Thoracic aorta (tissue), 2 donors: ENCODE data around the gene STOX2. TPM values are rescaled to one million over a fixed set of nuclear protein-coding genes. Genes with fewer than 3 reads are reported as not detected.

Source experiments
- ATAC-seq: fragments of 150-250 bp; one replicate; pipeline ENCODE4 v1.8.0; 2017; ENCODE audit warnings: low read depth; ENCODE audit not compliant: insufficient number of reproducible peaks, low FRiP score
- DNase-seq: peaks from one replicate; pipeline ENCODE4 v3.0.0-alpha.2; 2020; ENCODE audit warnings: low spot score
- H3K27ac ChIP-seq, 2 donors: fragments of 200-600 bp; sonication (generic); 1 replicate in 1 of 2; 2 replicates in 1 of 2; pipeline ENCODE4 v1.5.1; 2016; ENCODE audit warnings: mild to moderate bottlenecking in 2 of 2, moderate library complexity in 2 of 2
- H3K27me3 ChIP-seq: fragments of 200-600 bp; sonication (generic); replicated peaks from 2 replicates; pipeline ENCODE4 v1.6.0; 2016; ENCODE audit warnings: mild to moderate bottlenecking; ENCODE audit not compliant: insufficient read depth
- H3K36me3 ChIP-seq: fragments of 200-600 bp; sonication (generic); one replicate; pipeline ENCODE4 v1.5.1; 2016
- H3K4me1 ChIP-seq, 2 donors: fragments of 200-600 bp; sonication (generic); 1 replicate in 1 of 2; 2 replicates in 1 of 2; pipeline versions ENCODE4 v1.5.1 to v1.6.0; 2016; ENCODE audit warnings: low read depth in 2 of 2, mild to moderate bottlenecking in 1 of 2; ENCODE audit not compliant: control insufficient read depth in 1 of 2
- H3K4me3 ChIP-seq: fragments of 200-600 bp; sonication (generic); 2 replicates; pipeline ENCODE4 v1.5.1; 2016; ENCODE audit warnings: mild to moderate bottlenecking
- H3K9me3 ChIP-seq: fragments of 200-600 bp; sonication (generic); 2 replicates; pipeline ENCODE4 v1.5.1; 2016
- CTCF ChIP-seq: fragments of 200-600 bp; sonication (generic); IDR thresholded peaks from one replicate; pipeline ENCODE4 v1.5.1; 2019; ENCODE audit warnings: antibody characterized with exemption
- total RNA-seq, 2 donors: library from RNA; depleted of rRNA; stranded (reverse); fragments of >200 nt; gene quantifications; one replicate each; pipeline versions ENCODE4 v1.1.0 to v1.2.3, GENCODE V29; 2016

STOX2 gene
- total RNA-seq, 2 donors from 2014 or later = 5.9 to 20.2 TPM

GRCh38 chr4:183860119-183860518 is 45.0 kb upstream of the STOX2 start:
- no peak for ATAC-seq
- Histone ChIP-seq H3K9me3 (no peaks in the 10 kb centered on the region), H3K4me3 (no peak overlapping the region), H3K4me1 (no peaks in the 10 kb centered on the region), H3K27me3 (no peaks in the 10 kb centered on the region), H3K27ac (no peak overlapping the region), H3K36me3 (no peaks in the 10 kb centered on the region)
- DNase-seq = no peak
- TF ChIP-seq CTCF = no peak

- Histone ChIP-seq H3K4me3 (no peak overlapping the region), H3K36me3 (no peaks in the 10 kb centered on the region), H3K4me1 (no peaks in the 10 kb centered on the region), H3K27me3 (no peaks in the 10 kb centered on the region), H3K9me3 (no peaks in the 10 kb centered on the region), H3K27ac (no peak overlapping the region)
- TF ChIP-seq CTCF = no peak
- ATAC-seq = no peak
- DNase-seq = no peak
Measured at GRCh38 chr4:183860731-183861130, 44.4 kb upstream of the STOX2 start.

- Histone ChIP-seq H3K27me3 (no peaks in the 10 kb centered on the region), H3K27ac (no peak overlapping the region), H3K36me3 (no peaks in the 10 kb centered on the region), H3K9me3 (no peaks in the 10 kb centered on the region), H3K4me1 (no peaks in the 10 kb centered on the region), H3K4me3 (no peak overlapping the region)
- TF ChIP-seq CTCF = no peak
- ATAC-seq (no peak), DNase-seq (no peak)
Measured at GRCh38 chr4:183861426-183861825, 43.7 kb upstream of the STOX2 start.

- TF ChIP-seq CTCF = no peak
- Histone ChIP-seq H3K4me1 (no peaks in the 10 kb centered on the region), H3K27ac (no peak overlapping the region), H3K27me3 (no peaks in the 10 kb centered on the region), H3K9me3 (no peaks in the 10 kb centered on the region), H3K4me3 (no peak overlapping the region), H3K36me3 (no peaks in the 10 kb centered on the region)
- DNase-seq (no peak), ATAC-seq (no peak)
Measured at GRCh38 chr4:183863155-183863825, 41.8 kb upstream of the STOX2 start.

GRCh38 chr4:183867247-183867646 is 37.9 kb upstream of the STOX2 start:
- no peaks in the 10 kb centered on the region for H3K36me3 ChIP-seq
- H3K4me3 ChIP-seq = no peak overlapping the region
- no peaks in the 10 kb centered on the region for H3K4me1 ChIP-seq
- H3K27me3 ChIP-seq = no peaks in the 10 kb centered on the region
- no peaks in the 10 kb centered on the region for H3K9me3 ChIP-seq
- DNase-seq = no peak
- H3K27ac ChIP-seq = no peak overlapping the region
- no peak for ATAC-seq
- no peak for TF ChIP-seq CTCF
